Fibroblast of skin of abdomen (primary cell): ENCODE measurements around the gene FEZ2. TPM values are rescaled to one million over a fixed set of nuclear protein-coding genes. Genes with fewer than 3 reads are reported as not detected.
A peak's percentile ranks its signal among the peaks of the same experiment; 100 is the strongest.
"Not testable (repeated sequence)": the region's sequence is repeated elsewhere in the genome, so short reads cannot be mapped to it uniquely, and the experiment has no call there.

Experiments used
- DNase-seq: peaks from one replicate; pipeline ENCODE4 v3.0.0-alpha.2; 2013
- polyA plus RNA-seq, 2 experiments: library from polyadenylated mRNA; unstranded; fragments of 120-200 nt; gene quantifications; one replicate each; pipeline ENCODE4 v1.2.1, GENCODE V29; 2013; ENCODE audit not compliant: insufficient read length in 2 of 2

The FEZ2 gene, protein sequence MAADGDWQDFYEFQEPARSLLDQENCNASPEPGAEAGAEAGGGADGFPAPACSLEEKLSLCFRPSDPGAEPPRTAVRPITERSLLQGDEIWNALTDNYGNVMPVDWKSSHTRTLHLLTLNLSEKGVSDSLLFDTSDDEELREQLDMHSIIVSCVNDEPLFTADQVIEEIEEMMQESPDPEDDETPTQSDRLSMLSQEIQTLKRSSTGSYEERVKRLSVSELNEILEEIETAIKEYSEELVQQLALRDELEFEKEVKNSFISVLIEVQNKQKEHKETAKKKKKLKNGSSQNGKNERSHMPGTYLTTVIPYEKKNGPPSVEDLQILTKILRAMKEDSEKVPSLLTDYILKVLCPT
- 75.6 TPM for polyA plus RNA-seq (2013, experiment 1 of 2; ENCODE audit: insufficient read length)
- polyA plus RNA-seq (2013, experiment 2 of 2; ENCODE audit: insufficient read length), result 70.6 TPM

DNA sequence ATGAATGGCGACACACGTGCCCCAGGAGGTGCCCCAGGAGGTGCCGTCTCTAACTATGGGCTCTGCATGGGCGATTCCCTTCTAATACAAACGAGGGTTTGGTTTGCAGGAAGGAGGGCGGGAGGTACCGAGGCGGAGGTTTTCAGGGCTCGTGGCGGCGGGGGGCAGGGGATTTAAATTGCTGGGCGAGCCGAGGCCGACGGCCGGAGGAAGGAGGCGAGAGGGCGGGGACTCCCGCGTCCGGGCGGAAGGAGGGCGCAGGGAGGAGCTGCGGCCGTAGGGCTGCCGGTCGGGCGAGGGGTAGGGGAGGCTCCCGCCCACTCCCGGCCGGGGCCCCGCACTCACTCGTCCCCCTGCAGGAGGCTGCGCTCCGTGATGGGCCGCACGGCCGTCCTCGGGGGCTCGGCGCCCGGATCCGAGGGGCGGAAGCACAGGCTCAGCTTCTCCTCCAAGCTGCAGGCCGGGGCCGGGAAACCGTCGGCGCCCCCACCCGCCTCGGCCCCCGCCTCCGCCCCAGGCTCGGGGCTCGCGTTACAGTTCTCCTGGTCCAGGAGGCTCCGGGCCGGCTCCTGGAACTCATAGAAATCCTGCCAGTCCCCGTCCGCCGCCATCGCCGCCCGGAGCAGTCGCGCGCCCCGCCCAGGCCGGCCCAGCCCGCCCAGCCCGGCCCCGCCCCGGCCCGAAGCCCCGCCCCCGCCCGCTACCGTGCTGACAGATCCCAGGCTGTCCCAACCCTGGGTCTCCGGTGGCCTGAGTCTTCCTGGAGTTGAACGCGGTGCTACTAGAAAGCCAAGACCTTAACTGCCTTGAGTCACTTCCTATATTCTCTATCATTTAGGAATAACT lies at the start of gene FEZ2:
TSS of gene FEZ2 (minus strand) at position 637 of the 846 bp plus-strand sequence. CDS start at position 611, 26 bp downstream.
- peak; percentile 80 for DNase-seq

DNA sequence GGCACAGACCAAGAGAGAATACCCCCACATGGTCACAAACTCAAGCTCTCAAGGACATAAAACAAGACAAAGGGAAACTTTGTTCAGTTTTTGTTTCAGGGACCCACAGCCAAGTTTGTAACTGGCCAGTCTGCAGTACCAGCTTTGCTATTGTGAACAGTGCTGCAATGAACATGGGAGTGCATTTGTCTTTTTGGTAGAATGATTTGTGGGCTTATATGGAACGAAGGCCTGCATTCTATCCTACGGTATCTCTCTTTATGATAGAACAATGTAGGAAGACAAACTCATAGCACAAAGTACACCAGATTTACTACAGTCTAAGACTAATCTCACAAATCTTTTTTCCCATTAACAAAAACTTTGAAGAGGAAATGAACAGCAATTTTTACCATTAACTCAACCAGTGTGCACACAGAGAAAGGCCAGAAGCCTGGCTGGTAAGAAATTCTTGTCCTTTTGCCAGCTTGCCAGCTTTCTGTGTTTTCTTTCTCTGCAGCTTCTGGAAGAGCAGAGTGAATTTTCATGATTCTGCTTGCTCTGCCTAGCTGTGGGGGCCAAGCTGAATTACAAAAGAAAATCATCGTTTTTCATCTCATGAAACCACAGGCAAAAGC lies 37.1 kb upstream of the FEZ2 start:
- DNase-seq, result no peak

GRCh38 chr2:36633470-36634092 lies 35.6 kb upstream of the FEZ2 start:
- DNase-seq, result no peak

DNA sequence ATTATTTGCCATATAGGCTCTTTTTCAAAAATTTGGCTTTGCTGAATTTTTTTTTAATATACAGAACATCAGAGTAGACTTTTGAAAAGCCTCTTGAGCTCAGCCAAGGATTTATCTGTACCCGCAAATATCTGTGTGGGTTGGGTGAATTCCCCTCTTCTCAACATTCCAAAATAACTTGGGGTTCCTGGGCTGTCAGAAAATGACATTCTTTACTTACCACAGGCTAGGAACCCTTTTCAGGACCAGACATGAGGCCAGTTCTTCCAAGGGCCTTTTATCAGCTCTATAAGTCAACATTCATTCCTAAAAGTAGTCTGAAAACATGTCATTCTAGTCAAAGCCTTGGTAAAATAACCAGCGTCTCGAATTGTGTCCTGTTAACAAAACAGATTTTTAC lies 28.8 kb upstream of the FEZ2 start:
- DNase-seq, result no peak

DNA sequence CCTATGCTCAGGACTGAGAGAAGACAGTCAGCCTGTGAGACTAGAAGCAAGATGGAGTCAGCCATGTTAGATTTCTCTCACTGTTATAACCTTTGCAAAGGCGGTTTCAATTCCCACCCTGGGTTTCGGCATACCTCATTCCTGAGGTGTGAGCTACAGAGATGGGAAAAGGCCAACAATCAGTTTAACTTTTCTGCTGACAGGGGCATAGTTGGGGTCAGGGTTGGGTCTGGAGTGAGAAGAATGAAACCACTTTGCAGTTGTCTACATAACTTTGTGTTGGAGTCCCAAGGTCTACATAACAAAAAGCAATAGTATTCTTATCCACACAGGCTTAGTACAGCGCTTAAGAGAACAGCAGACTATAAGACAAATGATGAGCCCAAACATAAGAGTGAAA lies 28.1 kb upstream of the FEZ2 start:
- no peak for DNase-seq

- DNase-seq, result no peak
These were observed 27.3 kb upstream of the FEZ2 start for GRCh38 chr2:36625304-36625703.

- no peak for DNase-seq
These were observed 22.4 kb upstream of the FEZ2 start for GRCh38 chr2:36620321-36620720.

DNA sequence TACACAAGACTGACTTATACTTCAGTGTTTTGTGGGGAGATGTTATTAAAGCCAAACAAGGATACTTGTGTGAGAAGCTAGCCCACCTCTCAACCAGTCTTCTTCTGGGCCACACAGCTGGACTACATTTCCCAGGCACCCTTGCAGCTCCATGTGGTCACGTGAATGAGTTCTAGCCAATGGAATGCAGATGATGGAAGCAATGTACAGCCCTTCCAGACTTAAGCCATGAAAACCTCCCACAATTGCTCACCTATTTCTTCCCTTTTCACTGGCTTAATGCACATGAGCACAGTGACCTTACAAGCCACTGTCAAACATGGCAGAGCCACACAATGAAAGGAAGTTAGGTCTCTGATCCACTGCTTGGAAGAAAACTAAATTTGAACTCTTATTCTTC lies 20.4 kb upstream of the FEZ2 start:
- DNase-seq, result peak; percentile 70

- DNase-seq, result no peak
These were observed 19.0 kb upstream of the FEZ2 start for GRCh38 chr2:36616947-36617346.

- DNase-seq, result peak; percentile 63
These were observed 17.3 kb upstream of the FEZ2 start for GRCh38 chr2:36615222-36615621.

GRCh38 chr2:36613801-36614200 lies 15.8 kb upstream of the FEZ2 start:
- peak; percentile 13 for DNase-seq

DNA sequence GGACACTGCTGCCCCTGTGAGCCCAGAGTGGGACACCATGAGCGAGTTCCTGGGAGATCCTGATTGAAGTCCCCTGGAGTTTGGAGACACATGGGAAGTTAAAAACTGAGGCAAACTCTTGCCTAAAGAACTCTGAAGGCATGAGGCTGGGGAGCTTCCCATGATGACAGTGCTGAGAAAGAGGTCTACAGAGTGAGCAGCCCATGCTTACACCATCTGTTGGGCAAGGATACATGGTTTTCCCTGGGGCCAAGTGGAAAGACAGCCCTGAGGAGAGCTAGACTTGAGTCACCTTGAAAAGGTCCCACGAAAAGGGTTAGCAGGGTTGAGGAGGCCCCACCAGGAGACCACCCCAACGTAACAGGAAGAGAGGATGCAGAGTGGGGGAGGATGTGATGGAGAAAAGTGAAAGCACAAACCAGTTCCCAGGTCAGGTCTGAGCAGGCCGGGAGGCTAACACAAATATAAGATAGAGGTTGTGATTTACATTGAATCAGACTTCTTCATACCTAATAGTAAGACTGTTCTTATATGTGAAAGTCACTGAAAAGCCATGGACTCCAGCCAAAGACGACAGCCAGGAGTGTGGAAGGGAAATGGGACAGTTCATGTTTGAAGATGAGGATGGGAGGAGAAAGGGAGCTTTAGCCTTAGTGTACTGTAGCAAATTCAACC lies 13.5 kb upstream of the FEZ2 start:
- DNase-seq, result no peak

DNA sequence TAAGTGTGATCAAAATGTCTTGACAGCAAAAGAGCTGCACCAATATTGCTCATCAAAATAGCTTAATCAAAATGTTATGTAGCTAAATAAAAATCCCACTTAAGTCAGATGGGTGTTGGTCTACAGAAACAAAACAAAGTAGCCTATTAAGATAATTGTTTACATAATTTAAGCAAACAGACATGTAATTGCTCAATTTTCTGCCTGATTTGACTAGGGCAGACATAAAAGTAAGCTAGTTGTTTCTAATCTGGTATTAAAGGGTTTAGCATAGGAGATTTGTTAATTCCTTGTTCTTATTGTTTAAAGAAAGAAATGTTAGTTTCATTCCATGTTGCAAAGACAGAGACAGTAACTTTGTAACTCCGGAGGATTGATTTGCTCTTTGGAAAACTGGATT lies 11.5 kb upstream of the FEZ2 start:
- DNase-seq, result no peak

DNA sequence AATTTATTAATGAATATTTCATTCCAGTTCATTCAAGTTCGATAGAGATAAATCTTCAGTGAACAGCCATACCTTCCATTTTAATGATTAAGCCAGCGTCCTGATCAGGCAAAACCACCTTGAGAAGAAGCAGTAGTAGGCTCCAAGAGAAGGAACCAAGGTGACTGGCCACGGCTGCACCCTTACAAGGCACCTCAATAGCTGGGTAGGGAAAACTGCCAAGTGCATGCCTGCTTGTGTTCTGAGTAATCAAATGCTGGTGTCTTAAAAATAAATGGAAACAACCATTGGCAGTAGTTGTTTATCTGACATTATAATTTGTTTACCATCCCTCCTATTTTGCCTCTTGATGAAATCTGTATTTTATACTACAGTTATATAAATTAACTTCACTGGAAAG lies 10.0 kb upstream of the FEZ2 start:
- DNase-seq, result no peak

- no peak for DNase-seq
These were observed 9.0 kb upstream of the FEZ2 start for GRCh38 chr2:36606925-36607324.

DNA sequence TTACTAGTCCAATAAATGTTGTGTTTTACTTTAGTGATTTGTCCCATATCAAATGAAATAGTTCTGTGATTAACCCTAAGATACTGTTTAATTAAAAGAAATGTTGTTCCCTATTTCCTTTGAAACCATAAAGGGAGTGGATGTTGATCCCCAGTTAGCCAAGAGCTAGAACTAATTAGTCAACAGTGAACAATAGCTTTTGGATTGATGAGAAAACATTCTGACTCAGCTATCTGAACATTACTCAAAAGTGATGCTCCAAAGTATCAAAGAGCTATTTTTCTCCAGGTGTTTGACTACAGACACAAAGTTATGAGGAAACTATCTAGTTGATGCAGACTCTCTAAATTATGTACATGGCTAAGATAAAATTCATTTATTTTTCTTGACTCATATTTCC lies 7.3 kb upstream of the FEZ2 start:
- DNase-seq, result no peak

- not testable (repeated sequence) for DNase-seq
These were observed 5.7 kb upstream of the FEZ2 start for GRCh38 chr2:36603629-36604028.

- no peak for DNase-seq
These were observed 901 bp downstream of the FEZ2 start for GRCh38 chr2:36597003-36597531.

- DNase-seq, result no peak
These were observed 1.6 kb downstream of the FEZ2 start for GRCh38 chr2:36596397-36596796.

DNA sequence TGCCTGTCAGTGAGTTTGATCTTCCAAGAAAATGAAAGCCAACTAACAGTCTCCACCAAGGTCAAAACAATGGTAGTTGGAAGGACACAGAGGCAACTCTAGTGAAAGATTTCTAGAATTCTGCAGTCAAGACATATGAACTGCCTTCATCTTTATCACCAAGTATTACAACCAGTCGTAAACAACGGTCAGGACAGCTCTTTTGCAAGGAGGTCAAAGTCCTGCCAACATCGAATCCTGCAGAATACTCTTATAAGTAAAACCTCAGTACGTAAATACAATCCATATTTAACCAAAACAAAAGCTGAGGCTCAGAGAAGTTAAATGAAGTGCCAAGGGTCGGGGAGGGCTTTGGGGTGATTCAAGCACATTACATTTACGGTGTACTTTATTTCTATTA lies 3.1 kb downstream of the FEZ2 start:
- DNase-seq, result no peak

DNA sequence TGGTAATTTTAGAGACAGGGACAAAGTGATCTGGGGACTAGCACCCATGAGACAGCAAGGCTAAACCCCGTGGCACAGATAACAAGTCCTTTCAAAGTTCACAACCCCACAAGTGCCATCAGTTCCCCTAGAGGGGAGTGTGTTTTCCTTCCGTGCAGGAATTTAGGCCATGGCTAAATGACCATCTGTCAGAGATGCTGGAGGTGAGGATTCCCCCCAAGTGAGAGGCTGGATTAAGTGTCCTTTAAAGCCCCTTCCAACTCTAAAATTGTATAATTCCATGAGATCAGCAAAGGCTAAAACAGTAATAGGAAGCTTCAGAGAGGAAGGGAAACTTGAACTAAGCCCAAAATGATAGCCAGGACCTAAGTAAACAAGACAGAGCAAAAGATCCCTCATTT lies 8.7 kb downstream of the FEZ2 start:
- no peak for DNase-seq

DNA sequence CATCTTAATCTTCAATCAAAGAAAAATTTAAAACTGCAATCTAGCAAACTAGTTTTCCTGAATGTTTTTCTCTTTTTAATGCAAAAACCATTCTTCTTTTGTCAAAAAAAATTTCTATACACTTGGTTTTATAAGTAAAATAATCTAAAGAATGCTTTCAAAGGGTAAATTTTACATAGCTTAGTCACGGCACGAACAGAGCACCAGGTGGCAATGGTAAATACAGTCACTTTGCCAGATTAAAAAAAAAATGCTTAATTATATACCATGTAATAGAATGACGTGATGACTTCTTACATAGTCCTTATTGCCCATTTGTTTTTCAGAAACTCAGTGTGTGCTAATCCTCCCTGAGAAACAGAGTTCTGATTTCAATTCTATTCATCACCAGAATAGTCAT lies 10.4 kb downstream of the FEZ2 start:
- DNase-seq, result no peak
